K562 (cell line): Measurements from ENCODE around the gene MADCAM1. TPM values are rescaled to one million over a fixed set of nuclear protein-coding genes. Genes with fewer than 3 reads are reported as not detected.
A peak's percentile ranks its signal among the peaks of the same experiment; 100 is the strongest.

Source experiments
- ATF1 ChIP-seq, 2 experiments: fragments of 450-650 bp in 1 of 2; IDR thresholded peaks; 2 replicates each; pipeline ENCODE4 v1.6.1; 2016; ENCODE audit warnings: missing compliant biosample characterization in 1 of 2, missing genetic modification characterization in 1 of 2
- CBFA2T3 ChIP-seq: fragments of 450-650 bp; IDR thresholded peaks from 2 replicates; pipeline ENCODE4 v1.6.1; 2017
- CBX5 ChIP-seq: IDR thresholded peaks from 2 replicates; pipeline ENCODE4 v1.6.1; 2014; ENCODE audit warnings: low read depth, borderline replicate concordance
- CHCHD3 ChIP-seq: fragments of 250-450 bp; sonication (Bioruptor Pico); IDR thresholded peaks from 2 replicates; pipeline ENCODE4 v2.1.2; 2022; ENCODE audit warnings: mild to moderate bottlenecking
- EP300 ChIP-seq: IDR thresholded peaks from 2 replicates; pipeline ENCODE4 v1.6.1; 2012; ENCODE audit warnings: low read length, improper control_type of control experiment
- GATAD2A ChIP-seq: fragments of 450-650 bp; IDR thresholded peaks from 2 replicates; pipeline ENCODE4 v1.6.1; 2017
- HDAC3 ChIP-seq: fragments of 450-650 bp; IDR thresholded peaks from 2 replicates; pipeline ENCODE4 v1.6.1; 2018; ENCODE audit warnings: borderline replicate concordance, mild to moderate bottlenecking, moderate library complexity; ENCODE audit not compliant: partially characterized antibody
- HDGF ChIP-seq: fragments of 450-650 bp; IDR thresholded peaks from 2 replicates; pipeline ENCODE4 v1.6.1; 2016
- HIVEP1 ChIP-seq: fragments of 250-450 bp; sonication (Bioruptor Pico); IDR thresholded peaks from 2 replicates; pipeline ENCODE4 v1.4.0; 2020; ENCODE audit warnings: mild to moderate bottlenecking
- MTA3 ChIP-seq: fragments of 450-650 bp; formaldehyde crosslinking; IDR thresholded peaks from 2 replicates; pipeline ENCODE4 v1.6.1; 2017; ENCODE audit warnings: mild to moderate bottlenecking, borderline replicate concordance
- PHTF2 ChIP-seq: fragments of 250-450 bp; sonication (Bioruptor Pico); IDR thresholded peaks from 2 replicates; pipeline ENCODE4 v1.5.0; 2021; ENCODE audit warnings: mild to moderate bottlenecking
- PRMT5 ChIP-seq: sonication (generic); formaldehyde crosslinking; IDR thresholded peaks from 2 replicates; pipeline ENCODE4 v1.5.0; 2020; ENCODE audit warnings: missing genetic modification reagents
- RBM25 ChIP-seq: fragments of 200-400 bp; formaldehyde crosslinking; IDR thresholded peaks from 2 replicates; pipeline ENCODE4 v1.6.1; 2018; ENCODE audit warnings: low read length, low read depth, moderate library complexity; ENCODE audit not compliant: severe bottlenecking
- SMARCA5 ChIP-seq: fragments of 450-650 bp; IDR thresholded peaks from 2 replicates; pipeline ENCODE4 v1.6.1; 2016
- TARDBP ChIP-seq: fragments of 450-650 bp; IDR thresholded peaks from 2 replicates; pipeline ENCODE4 v1.6.1; 2016
- TFAP4 ChIP-seq: sonication (generic); formaldehyde crosslinking; IDR thresholded peaks from 2 replicates; pipeline ENCODE4 v1.8.0; 2022; ENCODE audit warnings: missing genetic modification reagents, mild to moderate bottlenecking, moderate library complexity, borderline replicate concordance
- TRIM24 ChIP-seq, 2 experiments: fragments of 450-650 bp; IDR thresholded peaks; 2 replicates each; pipeline ENCODE4 v1.6.1; 2016
- XRCC3 ChIP-seq: fragments of 450-650 bp; IDR thresholded peaks from 2 replicates; pipeline ENCODE4 v1.6.1; 2017; ENCODE audit warnings: mild to moderate bottlenecking, moderate library complexity
- ZBTB8A ChIP-seq: fragments of 450-650 bp; IDR thresholded peaks from 2 replicates; pipeline ENCODE4 v1.6.1; 2018; ENCODE audit warnings: mild to moderate bottlenecking, moderate library complexity; ENCODE audit not compliant: partially characterized antibody
- ZNF586 ChIP-seq: fragments of 450-650 bp; formaldehyde crosslinking; conservative IDR thresholded peaks from 2 replicates; pipeline ENCODE4 v1.4.0; 2020; ENCODE audit warnings: mild to moderate bottlenecking, moderate library complexity
- ZNF668 ChIP-seq: fragments of 250-450 bp; sonication (Bioruptor Pico); IDR thresholded peaks from 2 replicates; pipeline ENCODE4 v1.8.0; 2022; ENCODE audit warnings: mild to moderate bottlenecking, inconsistent platforms
- polyA plus RNA-seq, 8 experiments: library from polyadenylated mRNA; depleted of rRNA in 4 of 8; stranded (reverse) in 5 of 8; unstranded in 3 of 8; fragments of >200 nt; fragmentation: Nextera tagmentation in 2 of 8; fragmentation: Illumina TruSeq in 1 of 8; extraction: Ambion mirVana in 2 of 8; extraction: Trizol in 1 of 8; gene quantifications; 2 replicates each; pipeline versions ENCODE4 v1.2.1 to v1.2.3, GENCODE V29; 2011 to 2014; ENCODE audit warnings: inconsistent platforms in 1 of 8, missing spikeins in 1 of 8
- total RNA-seq, 7 experiments: library from RNA; depleted of rRNA in 6 of 7; stranded (reverse); fragments of >200 nt in 6 of 7; fragmentation: Illumina TruSeq in 2 of 7; extraction: Trizol in 2 of 7; gene quantifications; 2 replicates each; pipeline versions ENCODE4 v1.2.1 to v1.2.3, GENCODE V29; 2011 to 2021; ENCODE audit warnings: low replicate concordance in 1 of 7
- TF ChIP-seq, protein P1 (sequence below): fragments of 150-350 bp; conservative IDR thresholded peaks from 2 replicates; pipeline ENCODE4 v1.6.1; 2014; ENCODE audit warnings: low read length
- TF ChIP-seq, protein P2 (sequence below): fragments of 250-450 bp; sonication (Bioruptor Pico); IDR thresholded peaks from 2 replicates; pipeline ENCODE4 v1.5.0; 2021; ENCODE audit warnings: mild to moderate bottlenecking, borderline replicate concordance
- TF ChIP-seq, protein P3 (sequence below): IDR thresholded peaks from 2 replicates; pipeline ENCODE4 v1.6.1; 2011; ENCODE audit not compliant: insufficient read length; ENCODE audit errors: extremely low read depth

Gene MADCAM1
- total and polyA plus RNA-seq, 9 of the 15 experiments (the other 6 are each of a cell fraction or from before 2014, with no cell fraction given): 0.09 to 0.36 (median 0.09) TPM; not detected in 6

DNA sequence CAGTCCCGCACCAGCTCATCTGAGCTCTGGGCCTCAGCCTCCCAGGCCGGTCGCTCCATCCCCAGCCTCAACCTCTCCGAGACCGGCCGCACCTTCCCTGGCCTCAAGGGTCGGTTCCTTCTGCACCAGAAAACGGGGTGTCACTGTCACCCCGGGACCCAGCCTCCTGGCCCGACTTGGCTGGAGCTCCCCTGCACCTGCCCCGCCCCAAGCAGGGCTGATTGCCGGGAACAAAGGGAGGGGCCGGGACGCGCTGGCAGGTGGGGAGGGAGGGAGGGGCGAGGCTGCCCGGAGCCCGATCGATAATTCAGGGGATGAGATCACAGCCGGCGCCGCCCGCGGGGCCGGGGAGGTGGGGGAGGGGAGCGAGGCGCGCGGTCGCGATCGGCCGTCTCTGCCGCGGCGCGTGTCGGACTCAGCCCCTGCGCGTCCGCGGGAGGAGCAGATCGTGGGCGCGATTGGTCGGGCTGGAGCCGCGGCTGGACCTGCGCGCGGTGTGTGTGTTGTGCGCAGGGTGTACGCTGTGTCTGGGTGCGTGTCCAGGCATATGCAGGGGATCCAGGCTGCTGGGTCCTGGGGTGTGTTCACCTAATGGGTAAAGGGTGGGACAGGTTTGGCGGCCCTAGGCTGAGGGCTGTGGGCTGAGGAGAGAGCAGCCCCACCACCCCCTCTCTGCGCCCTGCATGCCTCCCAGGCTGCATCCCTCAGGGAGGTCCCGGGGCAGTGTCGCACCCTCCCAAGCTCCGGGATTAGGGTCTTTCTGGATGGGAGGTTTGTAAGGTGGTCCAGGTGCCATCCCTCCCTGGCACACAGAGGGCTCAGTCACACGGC is 34.4 kb upstream of the MADCAM1 start (continued):
- TF ChIP-seq CBFA2T3 (no peak), XRCC3 (no peak), TRIM24 (IDR thresholded peaks at IDR 0.05) (peak in 1 of 2 experiments; percentile 23; a peak in 1 of 4 replicates), ATF1 (CRISPR knock-in tag; IDR thresholded peaks at IDR 0.05) (no peak), ATF1 (tag; IDR thresholded peaks at IDR 0.05) (0 out of 2 replicates have a peak, but pooled peaks have one; percentile 35), RBM25 (no peak), SMARCA5 (no peak), HDAC3 (no peak), HDGF (no peak), TFAP4 (CRISPR knock-in tag) (peak; percentile 74), GATAD2A (peak; percentile 46; the same call in 1 of the 2 replicates), MTA3 (0 out of 2 replicates have a peak, but pooled peaks have one; percentile 31), EP300 (no peak), CHCHD3 (CRISPR knock-in tag) (no peak), ZNF586 (CRISPR knock-in tag) (no peak), ZNF668 (CRISPR knock-in tag) (no peak), HIVEP1 (CRISPR knock-in tag) (no peak), PHTF2 (CRISPR knock-in tag) (no peak), CBX5 (no peak), ZBTB8A (no peak), PRMT5 (CRISPR knock-in tag) (no peak), TARDBP (no peak)
- TF ChIP-seq, protein P1, sequence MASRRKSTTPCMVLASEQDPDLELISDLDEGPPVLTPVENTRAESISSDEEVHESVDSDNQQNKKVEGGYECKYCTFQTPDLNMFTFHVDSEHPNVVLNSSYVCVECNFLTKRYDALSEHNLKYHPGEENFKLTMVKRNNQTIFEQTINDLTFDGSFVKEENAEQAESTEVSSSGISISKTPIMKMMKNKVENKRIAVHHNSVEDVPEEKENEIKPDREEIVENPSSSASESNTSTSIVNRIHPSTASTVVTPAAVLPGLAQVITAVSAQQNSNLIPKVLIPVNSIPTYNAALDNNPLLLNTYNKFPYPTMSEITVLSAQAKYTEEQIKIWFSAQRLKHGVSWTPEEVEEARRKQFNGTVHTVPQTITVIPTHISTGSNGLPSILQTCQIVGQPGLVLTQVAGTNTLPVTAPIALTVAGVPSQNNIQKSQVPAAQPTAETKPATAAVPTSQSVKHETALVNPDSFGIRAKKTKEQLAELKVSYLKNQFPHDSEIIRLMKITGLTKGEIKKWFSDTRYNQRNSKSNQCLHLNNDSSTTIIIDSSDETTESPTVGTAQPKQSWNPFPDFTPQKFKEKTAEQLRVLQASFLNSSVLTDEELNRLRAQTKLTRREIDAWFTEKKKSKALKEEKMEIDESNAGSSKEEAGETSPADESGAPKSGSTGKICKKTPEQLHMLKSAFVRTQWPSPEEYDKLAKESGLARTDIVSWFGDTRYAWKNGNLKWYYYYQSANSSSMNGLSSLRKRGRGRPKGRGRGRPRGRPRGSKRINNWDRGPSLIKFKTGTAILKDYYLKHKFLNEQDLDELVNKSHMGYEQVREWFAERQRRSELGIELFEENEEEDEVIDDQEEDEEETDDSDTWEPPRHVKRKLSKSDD: no peak
- TF ChIP-seq, protein P2, sequence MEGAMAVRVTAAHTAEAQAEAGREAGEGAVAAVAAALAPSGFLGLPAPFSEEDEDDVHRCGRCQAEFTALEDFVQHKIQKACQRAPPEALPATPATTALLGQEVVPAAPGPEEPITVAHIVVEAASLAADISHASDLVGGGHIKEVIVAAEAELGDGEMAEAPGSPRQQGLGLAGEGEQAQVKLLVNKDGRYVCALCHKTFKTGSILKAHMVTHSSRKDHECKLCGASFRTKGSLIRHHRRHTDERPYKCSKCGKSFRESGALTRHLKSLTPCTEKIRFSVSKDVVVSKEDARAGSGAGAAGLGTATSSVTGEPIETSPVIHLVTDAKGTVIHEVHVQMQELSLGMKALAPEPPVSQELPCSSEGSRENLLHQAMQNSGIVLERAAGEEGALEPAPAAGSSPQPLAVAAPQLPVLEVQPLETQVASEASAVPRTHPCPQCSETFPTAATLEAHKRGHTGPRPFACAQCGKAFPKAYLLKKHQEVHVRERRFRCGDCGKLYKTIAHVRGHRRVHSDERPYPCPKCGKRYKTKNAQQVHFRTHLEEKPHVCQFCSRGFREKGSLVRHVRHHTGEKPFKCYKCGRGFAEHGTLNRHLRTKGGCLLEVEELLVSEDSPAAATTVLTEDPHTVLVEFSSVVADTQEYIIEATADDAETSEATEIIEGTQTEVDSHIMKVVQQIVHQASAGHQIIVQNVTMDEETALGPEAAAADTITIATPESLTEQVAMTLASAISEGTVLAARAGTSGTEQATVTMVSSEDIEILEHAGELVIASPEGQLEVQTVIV (CRISPR knock-in tag): no peak
- TF ChIP-seq, protein P3, sequence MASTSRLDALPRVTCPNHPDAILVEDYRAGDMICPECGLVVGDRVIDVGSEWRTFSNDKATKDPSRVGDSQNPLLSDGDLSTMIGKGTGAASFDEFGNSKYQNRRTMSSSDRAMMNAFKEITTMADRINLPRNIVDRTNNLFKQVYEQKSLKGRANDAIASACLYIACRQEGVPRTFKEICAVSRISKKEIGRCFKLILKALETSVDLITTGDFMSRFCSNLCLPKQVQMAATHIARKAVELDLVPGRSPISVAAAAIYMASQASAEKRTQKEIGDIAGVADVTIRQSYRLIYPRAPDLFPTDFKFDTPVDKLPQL: no peak
